Peyer's patch (tissue), 4 donors: ENCODE data around the gene KCNMA1. TPM values are rescaled to one million over a fixed set of nuclear protein-coding genes. Genes with fewer than 3 reads are reported as not detected.

Experiments
- DNase-seq, 3 donors: peaks; one replicate each; pipeline ENCODE4 v3.0.0-alpha.2; 2017 to 2019
- H3K27ac ChIP-seq, 4 donors: fragments of 200-600 bp; sonication (generic); one replicate each; pipeline ENCODE4 v1.5.1; 2016 to 2019
- H3K27me3 ChIP-seq, 2 donors: fragments of 200-600 bp; sonication (generic); one replicate each; pipeline ENCODE4 v1.5.1; 2019
- H3K36me3 ChIP-seq, 3 donors: fragments of 200-600 bp; sonication (generic); one replicate each; pipeline ENCODE4 v1.5.1; 2016 to 2019
- H3K4me1 ChIP-seq, 4 donors: fragments of 200-600 bp; sonication (generic); one replicate each; pipeline ENCODE4 v1.5.1; 2016 to 2019
- H3K4me3 ChIP-seq, 4 donors: fragments of 200-600 bp; sonication (generic); 1 replicate in 3 of 4; 2 replicates in 1 of 4; pipeline ENCODE4 v1.5.1; 2016 to 2019; ENCODE audit warnings: mild to moderate bottlenecking in 1 of 4
- H3K9me3 ChIP-seq, 4 donors: fragments of 200-600 bp; sonication (generic); one replicate each; pipeline ENCODE4 v1.5.1; 2016 to 2019; ENCODE audit warnings: mild to moderate bottlenecking in 1 of 4
- POLR2A ChIP-seq, 2 donors: fragments of 450-650 bp; IDR thresholded peaks; one replicate each; pipeline ENCODE4 v1.5.1; 2017; ENCODE audit warnings: antibody characterized with exemption in 2 of 2, mild to moderate bottlenecking in 2 of 2, moderate library complexity in 2 of 2
- total RNA-seq, 4 donors: library from RNA; depleted of rRNA; stranded (reverse); fragments of >200 nt; gene quantifications; one replicate each; pipeline ENCODE4 v1.1.0, GENCODE V29; 2016
- TF ChIP-seq, protein P1 (sequence below), 6 experiments: fragments of 450-650 bp in 4 of 6; fragments of 200-600 bp in 2 of 6; sonication (generic) in 1 of 6; IDR thresholded peaks; one replicate each; pipeline ENCODE4 v1.5.1; 2017 to 2019; ENCODE audit warnings: antibody characterized with exemption in 6 of 6, mild to moderate bottlenecking in 3 of 6, moderate library complexity in 1 of 6

KCNMA1 gene
- total RNA-seq, 4 donors from 2014 or later = 17.8 to 29.1 (median 23.9) TPM

DNA sequence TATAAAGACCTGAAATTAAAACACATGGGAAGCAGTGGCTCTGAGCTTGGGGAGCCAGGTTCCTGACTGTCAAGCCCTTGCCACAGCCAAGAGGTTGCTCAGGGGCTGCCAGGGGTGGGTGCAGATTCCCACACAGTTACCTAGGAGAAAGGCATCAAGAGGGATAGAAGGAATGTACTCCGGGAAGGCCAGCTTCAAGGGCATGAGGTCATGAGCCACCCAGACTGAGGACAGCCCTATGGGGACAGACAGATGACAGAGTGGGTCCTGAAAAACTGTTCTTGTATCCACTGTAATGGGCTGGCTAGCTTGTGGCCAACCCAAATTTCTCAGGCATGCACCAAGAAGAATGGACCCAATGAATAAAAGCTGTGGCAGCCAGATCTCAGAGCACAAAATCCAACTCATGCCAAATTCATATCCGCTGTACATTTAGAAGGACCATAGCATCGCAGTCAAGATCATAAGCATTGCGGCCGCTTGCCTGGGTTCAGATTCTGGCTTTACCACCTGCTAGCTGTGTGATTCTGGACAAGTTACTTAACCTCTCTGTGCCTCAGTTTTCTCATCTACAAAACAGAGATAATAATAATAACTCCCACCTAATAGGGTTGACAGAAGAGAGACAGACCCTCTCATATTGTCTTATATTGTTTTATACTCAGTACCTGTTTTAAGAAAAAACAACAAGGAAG, 44.9 kb upstream of the KCNMA1 start:
- no peak overlapping the region for H3K27ac ChIP-seq
- no peaks in the 10 kb centered on the region for H3K27me3 ChIP-seq
- DNase-seq = no peak
- H3K36me3 ChIP-seq = no peaks in the 10 kb centered on the region
- TF ChIP-seq, protein P1, sequence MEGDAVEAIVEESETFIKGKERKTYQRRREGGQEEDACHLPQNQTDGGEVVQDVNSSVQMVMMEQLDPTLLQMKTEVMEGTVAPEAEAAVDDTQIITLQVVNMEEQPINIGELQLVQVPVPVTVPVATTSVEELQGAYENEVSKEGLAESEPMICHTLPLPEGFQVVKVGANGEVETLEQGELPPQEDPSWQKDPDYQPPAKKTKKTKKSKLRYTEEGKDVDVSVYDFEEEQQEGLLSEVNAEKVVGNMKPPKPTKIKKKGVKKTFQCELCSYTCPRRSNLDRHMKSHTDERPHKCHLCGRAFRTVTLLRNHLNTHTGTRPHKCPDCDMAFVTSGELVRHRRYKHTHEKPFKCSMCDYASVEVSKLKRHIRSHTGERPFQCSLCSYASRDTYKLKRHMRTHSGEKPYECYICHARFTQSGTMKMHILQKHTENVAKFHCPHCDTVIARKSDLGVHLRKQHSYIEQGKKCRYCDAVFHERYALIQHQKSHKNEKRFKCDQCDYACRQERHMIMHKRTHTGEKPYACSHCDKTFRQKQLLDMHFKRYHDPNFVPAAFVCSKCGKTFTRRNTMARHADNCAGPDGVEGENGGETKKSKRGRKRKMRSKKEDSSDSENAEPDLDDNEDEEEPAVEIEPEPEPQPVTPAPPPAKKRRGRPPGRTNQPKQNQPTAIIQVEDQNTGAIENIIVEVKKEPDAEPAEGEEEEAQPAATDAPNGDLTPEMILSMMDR (IDR thresholded peaks at IDR 0.05) = no peak
- no peak for TF ChIP-seq POLR2A (IDR thresholded peaks at IDR 0.05)
- H3K4me3 ChIP-seq = no peak overlapping the region
- no peaks in the 10 kb centered on the region for H3K9me3 ChIP-seq
- H3K4me1 ChIP-seq = peaks cover 0 to 5% (median 0%) of the 10 kb centered on the region in 4 donors

DNA sequence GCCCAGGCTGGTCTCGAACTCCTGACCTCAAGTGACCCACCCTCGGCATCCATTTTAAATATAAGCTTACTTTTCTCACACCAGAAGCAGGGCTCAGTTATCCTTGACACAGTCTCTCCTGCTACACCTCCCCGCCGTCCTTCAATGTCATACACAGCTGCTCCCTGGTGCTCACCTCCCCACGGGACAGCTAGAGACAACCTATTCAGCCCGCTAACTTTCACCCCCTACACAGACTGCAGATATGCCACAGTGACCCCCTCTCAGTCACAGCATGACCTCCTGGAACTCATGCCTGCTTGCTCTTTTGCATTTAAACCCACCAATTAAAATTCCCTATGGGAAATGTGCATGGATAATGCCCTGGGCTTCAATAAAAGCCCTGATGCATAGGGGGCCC, 44.2 kb upstream of the KCNMA1 start:
- Histone ChIP-seq H3K27ac (no peak overlapping the region), H3K4me3 (no peak overlapping the region), H3K9me3 (no peaks in the 10 kb centered on the region), H3K36me3 (no peaks in the 10 kb centered on the region), H3K27me3 (no peaks in the 10 kb centered on the region), H3K4me1 (peaks cover 0 to 5% (median 0%) of the 10 kb centered on the region in 4 donors)
- no peak for TF ChIP-seq POLR2A (IDR thresholded peaks at IDR 0.05)
- TF ChIP-seq, protein P1 (IDR thresholded peaks at IDR 0.05) = no peak
- no peak for DNase-seq

DNA sequence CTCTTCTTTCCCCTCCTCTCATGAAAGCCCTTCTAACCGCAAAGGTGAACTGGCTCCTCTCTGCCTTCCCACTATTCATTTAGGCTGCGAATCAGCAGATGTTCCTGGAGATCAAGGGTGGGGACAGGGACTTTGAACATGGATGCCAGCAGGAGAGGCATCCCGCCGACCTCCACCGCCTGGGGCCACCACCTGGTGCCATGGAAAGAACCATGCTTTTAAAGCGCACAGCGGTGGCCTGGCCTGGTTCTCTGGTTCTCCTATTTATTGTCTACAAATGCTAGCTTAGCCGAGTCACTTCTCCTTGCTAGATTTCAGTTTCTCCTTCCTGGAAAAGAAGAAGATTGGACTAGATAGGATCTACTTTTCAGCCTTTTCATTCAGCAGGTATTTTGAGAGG, 43.2 kb upstream of the KCNMA1 start:
- DNase-seq = no peak
- no peak for TF ChIP-seq POLR2A (IDR thresholded peaks at IDR 0.05)
- TF ChIP-seq, protein P1 (IDR thresholded peaks at IDR 0.05) = no peak

DNA sequence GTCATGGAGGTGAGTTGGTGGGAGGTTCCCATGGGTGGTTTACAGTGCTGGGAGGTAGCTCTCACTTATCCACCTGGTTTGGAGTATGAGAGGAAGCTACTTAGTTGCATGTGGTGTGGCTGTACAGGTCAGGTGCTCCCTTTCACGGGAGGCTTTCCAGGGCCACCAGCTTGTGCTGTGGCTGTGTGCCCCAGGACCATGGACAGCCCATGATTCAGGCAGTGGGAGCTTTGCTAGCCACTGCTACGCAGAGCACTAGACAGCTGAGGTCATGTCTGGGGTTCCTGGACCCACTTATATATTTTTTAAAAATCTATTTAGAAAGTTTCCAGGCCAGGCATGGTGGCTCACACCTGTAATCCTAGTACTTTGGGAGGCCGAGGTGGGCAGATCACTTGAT, 42.5 kb upstream of the KCNMA1 start:
- peaks cover 0 to 5% (median 0%) of the 10 kb centered on the region in 4 donors for H3K4me1 ChIP-seq
- TF ChIP-seq, protein P1 (IDR thresholded peaks at IDR 0.05) = no peak
- no peak for TF ChIP-seq POLR2A (IDR thresholded peaks at IDR 0.05)
- H3K36me3 ChIP-seq = no peaks in the 10 kb centered on the region
- H3K27me3 ChIP-seq = no peaks in the 10 kb centered on the region
- no peak for DNase-seq
- no peak overlapping the region for H3K27ac ChIP-seq
- H3K9me3 ChIP-seq = no peaks in the 10 kb centered on the region
- no peak overlapping the region for H3K4me3 ChIP-seq

More for the DNA sequence above, 43.2 kb upstream of the KCNMA1 start:
- Histone ChIP-seq H3K4me3 (no peak overlapping the region), H3K36me3 (no peaks in the 10 kb centered on the region), H3K27ac (no peak overlapping the region), H3K27me3 (no peaks in the 10 kb centered on the region), H3K4me1 (peaks cover 0 to 5% (median 0%) of the 10 kb centered on the region in 4 donors), H3K9me3 (no peaks in the 10 kb centered on the region)

DNA sequence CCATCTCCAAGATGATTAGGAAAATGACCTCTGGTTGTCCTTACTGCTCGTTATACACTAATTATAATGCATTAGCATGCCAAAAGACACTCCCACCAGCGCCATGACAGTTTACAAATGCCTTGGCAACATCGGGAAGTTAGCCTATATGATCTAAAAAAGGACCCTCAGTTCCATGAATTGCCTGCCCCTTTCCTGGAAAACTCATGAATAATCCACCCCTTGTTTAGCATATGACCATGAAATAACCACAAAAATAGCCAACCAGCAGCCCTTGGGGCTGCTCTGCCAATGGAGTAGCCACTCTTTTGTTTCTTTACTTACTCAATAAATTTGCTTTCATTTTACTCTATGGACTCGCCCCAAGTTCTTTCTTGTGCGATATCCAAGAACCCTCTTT, 41.6 kb upstream of the KCNMA1 start:
- Histone ChIP-seq H3K36me3 (no peaks in the 10 kb centered on the region), H3K4me1 (peaks cover 0 to 5% (median 0%) of the 10 kb centered on the region in 4 donors), H3K9me3 (no peaks in the 10 kb centered on the region), H3K27me3 (no peaks in the 10 kb centered on the region), H3K4me3 (no peak overlapping the region), H3K27ac (no peak overlapping the region)
- DNase-seq = no peak
- TF ChIP-seq POLR2A (IDR thresholded peaks at IDR 0.05) = no peak
- TF ChIP-seq, protein P1 (IDR thresholded peaks at IDR 0.05) = no peak
